Panc1 (cell line): ENCODE measurements around the gene ABCC3. TPM values are rescaled to one million over a fixed set of nuclear protein-coding genes. Genes with fewer than 3 reads are reported as not detected.

Source experiments
- ATAC-seq: fragments of 200-7000 bp; cut with Tn5 transposase; 2 replicates; pipeline ENCODE4 v1.9.1; 2020; ENCODE audit warnings: mild to moderate bottlenecking, moderate library complexity
- BruUV-seq: library from RNA; stranded (reverse); fragments of 400-500 nt; replicated peaks from 2 replicates; lab custom pipeline; 2021; lab: Mats Ljungman, UMichigan
- CTCF ChIA-PET: fragments of 300-600 bp; sonication (Branson Sonifier 250); formaldehyde crosslinking; loops from one replicate; lab custom pipeline; 2022; ENCODE audit warnings: antibody characterized with exemption; lab: Charles Lee
- POLR2A ChIA-PET: fragments of 300-600 bp; sonication (Branson Sonifier 250); formaldehyde crosslinking; loops from one replicate; lab custom pipeline; 2022; ENCODE audit warnings: antibody characterized with exemption; lab: Charles Lee
- DNase-seq: peaks from one replicate; pipeline ENCODE4 v3.0.0-alpha.2; 2010; ENCODE audit warnings: low read depth, low spot score
- H3K27ac ChIP-seq: 2 replicates; pipeline ENCODE4 v1.5.1; 2011; ENCODE audit warnings: mild to moderate bottlenecking, low read length, inconsistent platforms
- H3K27me3 ChIP-seq: fragments of 200-500 bp; sonication (Bioruptor generic); 2 replicates; pipeline ENCODE4 v1.6.0; 2014; ENCODE audit warnings: low read length, inconsistent platforms; ENCODE audit not compliant: control insufficient read depth, insufficient read depth
- H3K36me3 ChIP-seq: fragments of 200-500 bp; sonication (Bioruptor generic); 2 replicates; pipeline ENCODE4 v1.5.1; 2014; ENCODE audit warnings: inconsistent platforms, mild to moderate bottlenecking, low read length, moderate library complexity; ENCODE audit not compliant: control insufficient read depth, insufficient read depth
- H3K4me1 ChIP-seq: 2 replicates; pipeline ENCODE4 v1.5.1; 2011; ENCODE audit warnings: inconsistent platforms, mild to moderate bottlenecking, low read length, moderate library complexity; ENCODE audit not compliant: control insufficient read depth, insufficient read depth
- H3K4me3 ChIP-seq, 2 experiments: 2 replicates each; pipeline ENCODE4 v1.5.1; 2011 to 2012; ENCODE audit warnings: low read depth in 2 of 2, low read length in 2 of 2, mild to moderate bottlenecking in 2 of 2, inconsistent platforms in 1 of 2, moderate library complexity in 1 of 2
- H3K9me3 ChIP-seq: fragments of 200-500 bp; sonication (Bioruptor generic); 2 replicates; pipeline ENCODE4 v1.5.1; 2014; ENCODE audit warnings: low read depth, mild to moderate bottlenecking, inconsistent platforms, low read length, moderate library complexity; ENCODE audit not compliant: control insufficient read depth, insufficient read depth
- CTCF ChIP-seq: fragments of 450-650 bp; IDR thresholded peaks from 2 replicates; pipeline ENCODE4 v1.5.1; 2017; ENCODE audit warnings: mild to moderate bottlenecking
- POLR2AphosphoS5 ChIP-seq: IDR thresholded peaks from 2 replicates; pipeline ENCODE4 v1.6.1; 2012; ENCODE audit warnings: mild to moderate bottlenecking, low read depth, low read length, moderate library complexity
- in situ Hi-C: cut with HindIII; loops from 2 replicates; pipeline ENCODE4 v1.10.0; 2016; ENCODE audit warnings: low sequenced_read_pairs, low pct_unique_long_range_greater_than_20kb
- intact Hi-C: fragments of 100-400 bp; cut with micrococcal nuclease; formaldehyde crosslinking; loops from one replicate; pipeline ENCODE4 v1.10.0; 2022; ENCODE audit not compliant: unreplicated experiment
- total RNA-seq: library from RNA; stranded (reverse); gene quantifications from one replicate; pipeline ENCODE4 v1.2.1, GENCODE V29; 2021; ENCODE audit not compliant: unreplicated experiment
- TF ChIP-seq, protein P1 (sequence below), 2 experiments: IDR thresholded peaks; 2 replicates each; pipeline ENCODE4 v1.6.1; 2011 to 2012; ENCODE audit warnings: low read depth in 2 of 2, control low read depth in 1 of 2, low read length in 1 of 2, mild to moderate bottlenecking in 1 of 2, moderate library complexity in 1 of 2; ENCODE audit not compliant: insufficient read depth in 1 of 2

Gene ABCC3
- total RNA-seq, 1 experiment from 2014 or later, result 128 TPM

DNA sequence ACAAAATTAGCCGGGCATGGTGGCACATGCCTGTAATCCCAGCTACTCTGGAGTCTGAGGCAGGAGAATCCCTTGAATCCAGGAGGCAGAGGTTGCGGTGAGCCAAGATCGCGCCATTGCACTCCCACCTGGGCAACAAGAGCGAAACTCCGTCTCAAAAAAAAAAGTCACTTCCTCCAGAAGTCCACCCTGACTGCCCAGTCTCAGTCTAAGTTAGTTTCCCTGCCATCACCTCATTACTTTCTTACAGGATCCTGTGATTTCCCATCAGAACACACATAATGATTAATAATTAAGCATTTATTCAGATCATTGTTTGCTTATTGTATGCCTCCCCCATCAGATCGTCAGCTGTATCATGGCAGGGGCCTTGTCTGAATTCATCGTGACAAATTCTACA, 31.6 kb downstream of the ABCC3 start:
- no peak for TF ChIP-seq POLR2AphosphoS5
- no TSS peak for BruUV-seq
- ATAC-seq (no peak), DNase-seq (no peak)
- no peaks in the 10 kb centered on the region for H3K9me3 ChIP-seq
- peaks cover 38% of the 10 kb centered on the region for H3K4me1 ChIP-seq
- ChIA-PET POLR2A (no interaction called here), CTCF (no interaction called here)
- H3K4me3 ChIP-seq, result no peak overlapping the region
- no peaks in the 10 kb centered on the region for H3K36me3 ChIP-seq
- H3K27me3 ChIP-seq, result no peaks in the 10 kb centered on the region
- H3K27ac ChIP-seq, result peak overlapping the region; percentile 3; the same call in 1 of the 2 replicates
- in situ Hi-C loops (no loop called here), intact Hi-C loops (no loop called here)

GRCh38 chr17:50667259-50668024, 32.8 kb downstream of the ABCC3 start:
- Histone ChIP-seq H3K4me3 (no peak overlapping the region), H3K27me3 (no peaks in the 10 kb centered on the region), H3K36me3 (no peaks in the 10 kb centered on the region), H3K4me1 (peaks cover 27% of the 10 kb centered on the region), H3K27ac (peak overlapping the region; percentile 57), H3K9me3 (no peaks in the 10 kb centered on the region)
- BruUV-seq, result no TSS peak
- ChIA-PET CTCF (interaction anchor here (0.7 kb wide), 1 partner anchor 113 kb away, joined by 3 read pairs; no protein-coding TSS in a partner anchor), POLR2A (no interaction called here)
- in situ Hi-C loops, result no loop called here
- peak; percentile 34 for TF ChIP-seq POLR2AphosphoS5
- TF ChIP-seq, protein P1, sequence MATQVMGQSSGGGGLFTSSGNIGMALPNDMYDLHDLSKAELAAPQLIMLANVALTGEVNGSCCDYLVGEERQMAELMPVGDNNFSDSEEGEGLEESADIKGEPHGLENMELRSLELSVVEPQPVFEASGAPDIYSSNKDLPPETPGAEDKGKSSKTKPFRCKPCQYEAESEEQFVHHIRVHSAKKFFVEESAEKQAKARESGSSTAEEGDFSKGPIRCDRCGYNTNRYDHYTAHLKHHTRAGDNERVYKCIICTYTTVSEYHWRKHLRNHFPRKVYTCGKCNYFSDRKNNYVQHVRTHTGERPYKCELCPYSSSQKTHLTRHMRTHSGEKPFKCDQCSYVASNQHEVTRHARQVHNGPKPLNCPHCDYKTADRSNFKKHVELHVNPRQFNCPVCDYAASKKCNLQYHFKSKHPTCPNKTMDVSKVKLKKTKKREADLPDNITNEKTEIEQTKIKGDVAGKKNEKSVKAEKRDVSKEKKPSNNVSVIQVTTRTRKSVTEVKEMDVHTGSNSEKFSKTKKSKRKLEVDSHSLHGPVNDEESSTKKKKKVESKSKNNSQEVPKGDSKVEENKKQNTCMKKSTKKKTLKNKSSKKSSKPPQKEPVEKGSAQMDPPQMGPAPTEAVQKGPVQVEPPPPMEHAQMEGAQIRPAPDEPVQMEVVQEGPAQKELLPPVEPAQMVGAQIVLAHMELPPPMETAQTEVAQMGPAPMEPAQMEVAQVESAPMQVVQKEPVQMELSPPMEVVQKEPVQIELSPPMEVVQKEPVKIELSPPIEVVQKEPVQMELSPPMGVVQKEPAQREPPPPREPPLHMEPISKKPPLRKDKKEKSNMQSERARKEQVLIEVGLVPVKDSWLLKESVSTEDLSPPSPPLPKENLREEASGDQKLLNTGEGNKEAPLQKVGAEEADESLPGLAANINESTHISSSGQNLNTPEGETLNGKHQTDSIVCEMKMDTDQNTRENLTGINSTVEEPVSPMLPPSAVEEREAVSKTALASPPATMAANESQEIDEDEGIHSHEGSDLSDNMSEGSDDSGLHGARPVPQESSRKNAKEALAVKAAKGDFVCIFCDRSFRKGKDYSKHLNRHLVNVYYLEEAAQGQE (IDR thresholded peaks at IDR 0.05; ENCODE audit: insufficient read depth in 1 of 2, low read depth in 2 of 2, low read length in 1 of 2), result no peak
- intact Hi-C loops, result no loop called here
- no peak for DNase-seq
- ATAC-seq, result peak; percentile 13; the same call in 1 of the 2 replicates

DNA sequence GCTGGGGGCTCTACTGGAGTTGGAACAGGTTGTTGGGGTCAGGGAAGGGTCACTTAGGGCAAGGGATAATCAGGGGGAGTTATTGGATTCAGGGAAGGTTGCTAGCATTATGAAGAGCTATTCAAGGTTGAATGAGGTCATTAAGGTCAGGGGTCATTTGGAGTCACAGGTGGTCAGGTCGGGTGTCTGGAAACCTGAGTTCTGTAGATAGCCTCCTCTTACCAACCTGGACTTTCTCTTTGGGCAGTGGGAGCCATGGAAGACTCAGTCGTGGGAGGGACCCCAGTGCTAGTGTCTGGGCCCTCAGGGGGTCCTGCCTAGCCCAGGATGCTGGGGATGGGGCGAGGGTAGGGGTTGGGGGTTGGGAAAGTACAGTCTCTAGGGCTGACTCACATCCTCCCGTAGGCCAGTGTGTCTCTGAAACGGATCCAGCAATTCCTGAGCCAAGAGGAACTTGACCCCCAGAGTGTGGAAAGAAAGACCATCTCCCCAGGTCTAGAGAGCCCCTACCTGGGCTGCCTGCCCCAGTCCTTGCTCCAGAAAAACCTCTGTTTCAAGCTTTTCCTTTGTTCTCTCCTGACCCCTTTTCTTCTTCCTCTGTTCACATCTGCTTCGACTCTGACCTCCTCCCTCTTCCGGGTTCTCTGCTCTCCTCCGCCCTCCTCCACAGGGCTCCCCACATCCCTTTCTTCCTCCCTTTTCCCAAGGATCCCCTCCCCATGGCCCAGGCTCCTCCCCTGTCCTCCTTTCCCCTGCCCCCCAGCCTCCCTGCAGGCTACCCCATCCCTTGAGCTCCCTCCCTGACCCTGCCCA, 33.5 kb downstream of the ABCC3 start:
- Histone ChIP-seq H3K36me3 (no peaks in the 10 kb centered on the region), H3K27ac (peak overlapping the region; percentile 57), H3K4me3 (no peak overlapping the region), H3K27me3 (no peaks in the 10 kb centered on the region), H3K9me3 (no peaks in the 10 kb centered on the region), H3K4me1 (peaks cover 23% of the 10 kb centered on the region)
- ChIA-PET CTCF (interaction anchor here (0.6 to 0.7 kb wide), 2 partner anchors 114 to 155 kb away, joined by 3 to 7 read pairs; no protein-coding TSS in a partner anchor), POLR2A (interaction anchor here (0.6 kb wide), 1 partner anchor 56 kb away, joined by 7 read pairs; no protein-coding TSS in a partner anchor)
- peak; percentile 52 for ATAC-seq
- intact Hi-C loops (no loop called here), in situ Hi-C loops (no loop called here)
- BruUV-seq, result no TSS peak
- DNase-seq, result no peak
- TF ChIP-seq CTCF, result no peak
